Gastroesophageal sphincter (tissue), 4 donors: ENCODE results near the gene PNCK. TPM values are rescaled to one million over a fixed set of nuclear protein-coding genes. Genes with fewer than 3 reads are reported as not detected.

Experiments used
- ATAC-seq: fragments of 150-250 bp; one replicate; pipeline ENCODE4 v1.9.1; 2016; ENCODE audit warnings: mild to moderate bottlenecking, moderate library complexity
- H3K27ac ChIP-seq, 4 donors: fragments of 200-600 bp; sonication (generic) in 3 of 4; 1 replicate in 3 of 4; 2 replicates in 1 of 4; pipeline ENCODE4 v1.5.1; 2016 to 2019
- H3K27me3 ChIP-seq: fragments of 200-600 bp; sonication (generic); one replicate; pipeline ENCODE4 v1.5.1; 2019
- H3K36me3 ChIP-seq, 2 donors: fragments of 200-600 bp; sonication (generic); one replicate each; pipeline ENCODE4 v1.5.1; 2019; ENCODE audit warnings: control low read depth in 1 of 2
- H3K4me1 ChIP-seq, 3 donors: fragments of 200-600 bp; sonication (generic); 1 replicate in 2 of 3; 2 replicates in 1 of 3; pipeline ENCODE4 v1.5.1; 2016 to 2019; ENCODE audit warnings: control low read depth in 2 of 3
- H3K4me3 ChIP-seq, 2 donors: fragments of 200-600 bp; sonication (generic); one replicate each; pipeline ENCODE4 v1.5.1; 2019; ENCODE audit warnings: mild to moderate bottlenecking in 1 of 2, moderate library complexity in 1 of 2
- H3K9me3 ChIP-seq, 3 donors: fragments of 200-600 bp; sonication (generic); one replicate each; pipeline ENCODE4 v1.5.1; 2017 to 2019; ENCODE audit warnings: control low read depth in 2 of 3
- CTCF ChIP-seq, 4 experiments: fragments of 200-600 bp in 2 of 4; fragments of 450-650 bp in 2 of 4; sonication (generic) in 1 of 4; IDR thresholded peaks; one replicate each; pipeline ENCODE4 v1.5.1; 2017 to 2019; ENCODE audit warnings: antibody characterized with exemption in 4 of 4, mild to moderate bottlenecking in 2 of 4, moderate library complexity in 2 of 4
- EP300 ChIP-seq: sonication (generic); formaldehyde crosslinking; IDR thresholded peaks from one replicate; pipeline ENCODE4 v1.6.1; 2017; ENCODE audit warnings: antibody characterized with exemption, mild to moderate bottlenecking
- POLR2A ChIP-seq, 2 donors: fragments of 450-650 bp; IDR thresholded peaks; one replicate each; pipeline ENCODE4 v1.6.1; 2017; ENCODE audit warnings: antibody characterized with exemption in 2 of 2, mild to moderate bottlenecking in 2 of 2, moderate library complexity in 1 of 2
- POLR2AphosphoS5 ChIP-seq: sonication (generic); formaldehyde crosslinking; IDR thresholded peaks from one replicate; pipeline ENCODE4 v1.6.1; 2017; ENCODE audit warnings: antibody characterized with exemption
- WGBS, 2 donors: methylation state at CpG; one replicate each; pipeline ENCODE4 v1.1.5; 2018; ENCODE audit warnings: low coverage in 1 of 2; 5-methylcytosine and 5-hydroxymethylcytosine counted together
- total RNA-seq, 4 donors: library from RNA; depleted of rRNA; stranded (reverse); fragments of >200 nt; gene quantifications; one replicate each; pipeline ENCODE4 v1.1.0, GENCODE V29; 2016

PNCK gene
- total RNA-seq, 4 donors from 2014 or later = 14.4 to 55.9 (median 30.1) TPM

GRCh38 chrX:153641627-153642026, 32.0 kb downstream of the PNCK start:
- no peak overlapping the region for H3K27ac ChIP-seq
- H3K36me3 ChIP-seq = no peaks in the 10 kb centered on the region
- H3K4me3 ChIP-seq = no peak overlapping the region
- peaks cover 58% of the 10 kb centered on the region for H3K27me3 ChIP-seq
- no peaks in the 10 kb centered on the region for H3K9me3 ChIP-seq
- WGBS, 2 donors = 20% methylated on average over 1 of the region's 8 CpGs; no CpG with 5 or more reads in 1 of the 2 donors
- no peak for ATAC-seq
- TF ChIP-seq POLR2AphosphoS5 (no peak), POLR2A (IDR thresholded peaks at IDR 0.05) (no peak), EP300 (no peak), CTCF (IDR thresholded peaks at IDR 0.05) (no peak)
- H3K4me1 ChIP-seq = peaks cover 0 to 31% (median 10%) of the 10 kb centered on the region in 3 donors

GRCh38 chrX:153640736-153641575, 32.7 kb downstream of the PNCK start:
- WGBS, 2 donors = no CpG with 5 or more reads among the region's 26 CpGs
- Histone ChIP-seq H3K27ac (no peak overlapping the region), H3K27me3 (peaks cover 51% of the 10 kb centered on the region), H3K9me3 (no peaks in the 10 kb centered on the region), H3K4me1 (peaks cover 0 to 29% (median 10%) of the 10 kb centered on the region in 3 donors), H3K36me3 (no peaks in the 10 kb centered on the region), H3K4me3 (no peak overlapping the region)
- no peak for ATAC-seq
- TF ChIP-seq POLR2A (IDR thresholded peaks at IDR 0.05) (no peak), CTCF (IDR thresholded peaks at IDR 0.05) (no peak), EP300 (no peak)

GRCh38 chrX:153640045-153640686, 33.4 kb downstream of the PNCK start:
- Histone ChIP-seq H3K4me1 (peaks cover 0 to 29% (median 10%) of the 10 kb centered on the region in 3 donors), H3K9me3 (no peaks in the 10 kb centered on the region), H3K36me3 (no peaks in the 10 kb centered on the region), H3K27ac (no peak overlapping the region), H3K4me3 (no peak overlapping the region), H3K27me3 (peaks cover 43% of the 10 kb centered on the region)
- ATAC-seq = no peak
- TF ChIP-seq EP300 = no peak
- TF ChIP-seq POLR2AphosphoS5 = no peak
- no peak for TF ChIP-seq CTCF (IDR thresholded peaks at IDR 0.05)
- TF ChIP-seq POLR2A (IDR thresholded peaks at IDR 0.05) = no peak
- WGBS, 2 donors = no CpG with 5 or more reads among the region's 23 CpGs

- H3K4me1 ChIP-seq = peaks cover 0 to 26% (median 10%) of the 10 kb centered on the region in 3 donors
- H3K4me3 ChIP-seq = no peak overlapping the region
- peaks cover 36% of the 10 kb centered on the region for H3K27me3 ChIP-seq
- H3K9me3 ChIP-seq = no peaks in the 10 kb centered on the region
- no peaks in the 10 kb centered on the region for H3K36me3 ChIP-seq
- H3K27ac ChIP-seq = no peak overlapping the region
- WGBS, 2 donors = 80% methylated on average over 14 of the region's 28 CpGs; no CpG with 5 or more reads in 1 of the 2 donors
- ATAC-seq = no peak
- TF ChIP-seq CTCF (IDR thresholded peaks at IDR 0.05) (no peak), POLR2A (IDR thresholded peaks at IDR 0.05) (no peak)
These were observed 34.2 kb downstream of the PNCK start for GRCh38 chrX:153639177-153640044.
